ENCODE data around the gene SEZ6L.

DNA sequence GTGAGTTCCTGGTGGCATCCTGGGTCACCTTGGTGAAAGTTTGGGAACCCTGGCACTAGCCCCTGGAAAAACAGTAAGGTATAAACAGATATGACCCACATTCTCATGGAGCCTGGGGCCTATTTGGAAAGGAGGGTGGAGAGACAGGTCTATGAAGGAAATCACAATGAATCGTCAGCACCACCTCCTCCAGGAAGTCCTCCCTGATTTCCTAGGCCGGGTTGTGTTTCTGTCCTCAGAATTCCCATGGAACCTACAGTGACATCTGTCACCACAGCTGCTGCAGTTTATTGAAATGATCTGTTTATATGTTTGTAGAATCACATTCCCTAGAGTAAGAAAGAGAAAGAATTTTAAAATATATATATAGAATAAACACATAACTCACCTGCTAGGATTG lies 188.0 kb downstream of the SEZ6L start:
- TF ChIP-seq POLR2A (IDR thresholded peaks at IDR 0.05), result no peak
- TF ChIP-seq, protein P1, sequence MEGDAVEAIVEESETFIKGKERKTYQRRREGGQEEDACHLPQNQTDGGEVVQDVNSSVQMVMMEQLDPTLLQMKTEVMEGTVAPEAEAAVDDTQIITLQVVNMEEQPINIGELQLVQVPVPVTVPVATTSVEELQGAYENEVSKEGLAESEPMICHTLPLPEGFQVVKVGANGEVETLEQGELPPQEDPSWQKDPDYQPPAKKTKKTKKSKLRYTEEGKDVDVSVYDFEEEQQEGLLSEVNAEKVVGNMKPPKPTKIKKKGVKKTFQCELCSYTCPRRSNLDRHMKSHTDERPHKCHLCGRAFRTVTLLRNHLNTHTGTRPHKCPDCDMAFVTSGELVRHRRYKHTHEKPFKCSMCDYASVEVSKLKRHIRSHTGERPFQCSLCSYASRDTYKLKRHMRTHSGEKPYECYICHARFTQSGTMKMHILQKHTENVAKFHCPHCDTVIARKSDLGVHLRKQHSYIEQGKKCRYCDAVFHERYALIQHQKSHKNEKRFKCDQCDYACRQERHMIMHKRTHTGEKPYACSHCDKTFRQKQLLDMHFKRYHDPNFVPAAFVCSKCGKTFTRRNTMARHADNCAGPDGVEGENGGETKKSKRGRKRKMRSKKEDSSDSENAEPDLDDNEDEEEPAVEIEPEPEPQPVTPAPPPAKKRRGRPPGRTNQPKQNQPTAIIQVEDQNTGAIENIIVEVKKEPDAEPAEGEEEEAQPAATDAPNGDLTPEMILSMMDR (IDR thresholded peaks at IDR 0.05), result no peak
